ENCODE measurements around the gene RPL12.

The RPL12 gene

DNA sequence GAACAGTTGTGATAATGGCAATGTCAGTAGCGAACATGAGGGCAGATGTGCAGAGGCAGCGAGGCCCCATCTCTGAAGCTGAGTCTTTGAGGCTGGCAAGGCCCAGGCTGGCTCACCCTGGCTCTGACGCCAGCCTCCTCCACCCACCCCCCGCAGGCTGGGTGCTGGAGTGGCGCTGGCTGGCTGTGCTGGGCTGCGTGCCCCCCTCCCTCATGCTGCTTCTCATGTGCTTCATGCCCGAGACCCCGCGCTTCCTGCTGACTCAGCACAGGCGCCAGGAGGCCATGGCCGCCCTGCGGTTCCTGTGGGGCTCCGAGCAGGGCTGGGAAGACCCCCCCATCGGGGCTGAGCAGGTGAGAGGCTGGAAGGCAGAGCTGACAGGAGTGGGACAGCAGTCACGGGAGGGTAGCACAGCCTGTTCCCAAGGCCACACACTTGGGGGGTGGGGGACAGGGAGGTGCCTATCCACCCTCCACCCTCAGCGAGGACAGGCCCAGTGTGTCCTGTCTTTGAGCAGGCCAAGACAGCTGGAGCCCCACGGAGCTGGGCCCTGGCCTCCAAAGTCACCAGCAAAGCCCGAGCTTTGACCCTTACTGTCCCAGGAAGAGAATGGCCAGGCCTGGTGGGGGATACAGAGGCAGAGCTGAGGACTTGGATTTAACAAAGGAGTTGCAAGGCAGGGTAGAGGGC lies 48.7 kb downstream of the RPL12 start:
- Mint-ChIP-seq H3K4me1 (no peaks in the 10 kb centered on the region), H3K27ac (no peak overlapping the region), H3K4me3 (no peak overlapping the region), H3K9me3 (no peaks in the 10 kb centered on the region), H3K27me3 (ENCODE audit: low read depth) (no peaks in the 10 kb centered on the region), H3K36me3 (ENCODE audit: low read depth) (peaks cover 3% of the 10 kb centered on the region)
- TF ChIP-seq CTCF (IDR thresholded peaks at IDR 0.05; ENCODE audit: unreplicated experiment in 3 of 3): no peak

GRCh38 chr9:127399736-127400269 lies 51.4 kb downstream of the RPL12 start:
- Mint-ChIP-seq H3K27me3 (ENCODE audit: low read depth) (no peaks in the 10 kb centered on the region), H3K27ac (no peak overlapping the region), H3K36me3 (ENCODE audit: low read depth) (no peaks in the 10 kb centered on the region), H3K4me3 (peak overlapping the region; percentile 43 to 62 (median 50)), H3K4me1 (no peaks in the 10 kb centered on the region), H3K9me3 (no peaks in the 10 kb centered on the region)
- no peak for TF ChIP-seq CTCF (IDR thresholded peaks at IDR 0.05; ENCODE audit: unreplicated experiment in 3 of 3)

DNA sequence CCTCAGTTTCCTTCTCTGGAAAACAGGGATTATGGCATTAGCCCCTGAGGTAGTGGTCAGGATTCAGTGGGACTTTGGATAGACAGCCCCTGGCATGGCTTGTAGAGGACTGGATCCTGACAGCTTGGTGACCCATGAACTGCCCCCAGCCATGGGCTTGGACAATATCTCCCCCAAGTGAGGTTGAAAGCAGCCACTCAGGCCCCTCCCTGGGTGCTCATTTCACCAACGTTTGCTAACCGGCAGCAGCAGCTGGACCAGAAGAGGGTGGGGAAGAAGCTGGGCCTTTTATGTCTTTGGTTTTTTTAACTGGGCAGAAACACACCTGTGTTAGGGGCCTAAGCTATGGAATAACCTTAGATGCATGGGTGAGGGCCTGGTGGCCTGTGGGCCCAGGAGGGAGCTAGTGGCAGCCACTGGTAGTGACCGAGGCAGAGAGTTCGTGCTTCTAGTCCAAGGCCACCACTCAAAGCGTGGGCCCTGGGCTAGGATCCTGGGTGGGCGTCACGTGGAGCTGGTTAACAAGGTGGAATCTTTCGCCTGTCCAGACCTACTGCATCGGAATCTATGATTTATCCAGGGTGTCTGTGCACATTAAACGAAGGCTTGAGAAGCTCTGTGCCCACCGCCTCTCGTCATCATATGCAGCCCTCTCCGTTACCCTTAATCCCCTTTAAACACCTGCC lies 52.3 kb downstream of the RPL12 start:
- Mint-ChIP-seq H3K27me3 (ENCODE audit: low read depth) (no peaks in the 10 kb centered on the region), H3K4me1 (peaks cover 2% of the 10 kb centered on the region), H3K27ac (no peak overlapping the region), H3K9me3 (no peaks in the 10 kb centered on the region), H3K36me3 (ENCODE audit: low read depth) (no peaks in the 10 kb centered on the region), H3K4me3 (peak overlapping the region; percentile 83 to 91 (median 88))
- no peak for TF ChIP-seq CTCF (IDR thresholded peaks at IDR 0.05; ENCODE audit: unreplicated experiment in 3 of 3)

DNA sequence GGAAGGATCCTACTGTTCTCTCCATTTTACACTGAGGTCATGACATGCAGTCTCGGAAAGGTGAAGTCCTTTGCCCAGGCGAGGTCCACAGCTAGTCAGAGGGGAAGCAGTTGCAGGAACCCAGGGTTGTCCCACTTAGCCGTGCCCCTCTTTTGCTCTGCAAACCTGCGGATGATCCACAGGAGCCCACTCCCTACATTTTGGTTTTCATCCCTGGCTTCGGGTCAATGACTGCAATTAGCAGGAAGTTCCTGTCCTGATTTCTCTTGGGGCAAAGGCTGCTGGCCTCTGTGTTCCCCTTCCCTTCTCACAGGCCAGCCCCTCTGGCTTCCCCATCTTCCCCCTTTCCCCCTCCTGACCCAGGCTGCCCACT lies 52.9 kb downstream of the RPL12 start:
- Mint-ChIP-seq H3K4me1 (peaks cover 8% of the 10 kb centered on the region), H3K27me3 (ENCODE audit: low read depth) (no peaks in the 10 kb centered on the region), H3K4me3 (peak overlapping the region; percentile 83 to 91 (median 88)), H3K36me3 (ENCODE audit: low read depth) (no peaks in the 10 kb centered on the region), H3K9me3 (no peaks in the 10 kb centered on the region), H3K27ac (peak overlapping the region in 1 of 3 experiments; percentile 42)
- peak in 1 of 3 experiments; percentile 4 for TF ChIP-seq CTCF (IDR thresholded peaks at IDR 0.05; ENCODE audit: unreplicated experiment in 3 of 3)
